ENCODE results near the gene RDH5. TPM values are rescaled to one million over a fixed set of nuclear protein-coding genes. Genes with fewer than 3 reads are reported as not detected.

RDH5 gene
- total RNA-seq, 1 donor from 2014 or later: 11.1 TPM

GRCh38 chr12:55718624-55719275 lies 1.4 kb upstream of the RDH5 start:
- DNase-seq: no peak
- no peak for TF ChIP-seq CTCF (IDR thresholded peaks at IDR 0.05)
- Histone ChIP-seq H3K4me3 (no peak overlapping the region), H3K27ac (peak overlapping the region; percentile 44), H3K9me3 (no peaks in the 10 kb centered on the region), H3K27me3 (ENCODE audit: low read depth) (no peaks in the 10 kb centered on the region), H3K4me1 (peaks cover 61% of the 10 kb centered on the region), H3K36me3 (peaks cover 29% of the 10 kb centered on the region)
- no peak for ATAC-seq
- intact Hi-C loops (cut with DNase I): no loop called here

GRCh38 chr12:55719371-55719770 lies 822 bp upstream of the RDH5 start:
- H3K4me1 ChIP-seq: peaks cover 61% of the 10 kb centered on the region
- intact Hi-C loops (cut with DNase I): no loop called here
- DNase-seq: no peak
- H3K36me3 ChIP-seq: peaks cover 35% of the 10 kb centered on the region
- no peak for TF ChIP-seq CTCF (IDR thresholded peaks at IDR 0.05)
- H3K4me3 ChIP-seq: no peak overlapping the region
- H3K27ac ChIP-seq: peak overlapping the region; percentile 44
- no peaks in the 10 kb centered on the region for H3K27me3 ChIP-seq (ENCODE audit: low read depth)
- no peak for ATAC-seq
- H3K9me3 ChIP-seq: no peaks in the 10 kb centered on the region

GRCh38 chr12:55720894-55721444 lies 776 bp downstream of the RDH5 start:
- ATAC-seq: peak; percentile 59 to 64
- peaks cover 51% of the 10 kb centered on the region for H3K36me3 ChIP-seq
- intact Hi-C loops (cut with DNase I): no loop called here
- TF ChIP-seq CTCF (IDR thresholded peaks at IDR 0.05): peak; percentile 50
- H3K27ac ChIP-seq: peak overlapping the region; percentile 26
- peaks cover 62% of the 10 kb centered on the region for H3K4me1 ChIP-seq
- no peaks in the 10 kb centered on the region for H3K27me3 ChIP-seq (ENCODE audit: low read depth)
- H3K4me3 ChIP-seq: no peak overlapping the region
- H3K9me3 ChIP-seq: no peaks in the 10 kb centered on the region
- DNase-seq: peak; percentile 72

- Histone ChIP-seq H3K36me3 (peaks cover 58% of the 10 kb centered on the region), H3K27me3 (ENCODE audit: low read depth) (no peaks in the 10 kb centered on the region), H3K9me3 (no peaks in the 10 kb centered on the region), H3K27ac (peak overlapping the region; percentile 26), H3K4me1 (peaks cover 65% of the 10 kb centered on the region), H3K4me3 (no peak overlapping the region)
- ATAC-seq (no peak), DNase-seq (no peak)
- no peak for TF ChIP-seq CTCF (IDR thresholded peaks at IDR 0.05)
- intact Hi-C loops (cut with DNase I): no loop called here
Observed at GRCh38 chr12:55721601-55722213, 1.5 kb downstream of the RDH5 start.

- Histone ChIP-seq H3K27ac (no peak overlapping the region), H3K4me1 (peaks cover 63% of the 10 kb centered on the region), H3K36me3 (peaks cover 65% of the 10 kb centered on the region), H3K9me3 (no peaks in the 10 kb centered on the region), H3K27me3 (ENCODE audit: low read depth) (no peaks in the 10 kb centered on the region), H3K4me3 (no peak overlapping the region)
- ATAC-seq (no peak), DNase-seq (no peak)
- intact Hi-C loops (cut with DNase I): no loop called here
- no peak for TF ChIP-seq CTCF (IDR thresholded peaks at IDR 0.05)
Observed at GRCh38 chr12:55722948-55723347, 2.8 kb downstream of the RDH5 start.

Measured in lower lobe of right lung (tissue), 2 donors.